Activated naive CD4-positive, alpha-beta T cell treated with Interleukin-2 at 50 U/mL for 16 hours (primary cell): ENCODE measurements around the gene TJP3.
A peak's percentile ranks its signal among the peaks of the same experiment; 100 is the strongest.
"Not testable (repeated sequence)": the region's sequence is repeated elsewhere in the genome, so short reads cannot be mapped to it uniquely, and the experiment has no call there.

ENCODE experiments used
- DNase-seq: peaks from one replicate; pipeline ENCODE4 v3.0.0-alpha.2; 2020

Gene TJP3

DNA sequence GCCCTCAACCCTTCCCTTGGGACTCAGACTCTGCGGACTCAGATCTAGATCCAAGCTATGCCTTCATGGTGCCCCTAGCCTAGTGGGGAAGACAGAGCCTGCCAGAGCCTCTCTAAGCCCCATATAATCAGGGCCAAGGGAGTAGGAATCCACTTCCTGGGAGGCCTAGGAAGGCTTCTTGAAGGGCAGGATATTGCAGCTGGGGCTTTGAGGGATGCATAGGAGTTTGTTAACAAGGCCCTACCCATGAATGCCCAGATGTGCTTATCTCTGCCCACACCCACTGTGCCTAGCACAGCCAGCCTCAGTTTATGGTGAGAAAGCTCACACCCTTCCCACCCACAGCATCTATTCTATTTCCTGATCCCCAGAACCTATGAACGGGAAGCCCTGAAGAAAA, 42.0 kb downstream of the TJP3 start:
- no peak for DNase-seq

DNA sequence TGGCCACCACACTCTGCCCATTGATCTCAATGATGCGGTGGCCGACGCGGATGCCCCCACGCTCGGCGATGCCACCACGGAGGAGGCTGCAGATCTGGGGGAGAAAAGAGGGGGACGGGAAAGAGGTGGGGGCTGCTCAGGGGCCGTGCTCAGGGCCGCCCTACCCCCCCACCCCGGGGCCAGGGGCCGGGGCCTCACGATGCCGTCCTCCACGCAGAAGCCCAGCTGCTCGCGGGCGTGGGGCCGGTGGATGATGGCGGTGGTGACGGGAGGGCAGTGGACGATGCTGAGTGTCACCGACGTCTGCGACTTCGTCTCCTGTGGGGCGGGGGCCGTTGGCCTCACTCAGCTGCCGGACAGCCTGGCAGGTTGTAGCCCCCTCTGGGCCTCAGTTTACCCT, 43.1 kb downstream of the TJP3 start:
- no peak for DNase-seq

DNA sequence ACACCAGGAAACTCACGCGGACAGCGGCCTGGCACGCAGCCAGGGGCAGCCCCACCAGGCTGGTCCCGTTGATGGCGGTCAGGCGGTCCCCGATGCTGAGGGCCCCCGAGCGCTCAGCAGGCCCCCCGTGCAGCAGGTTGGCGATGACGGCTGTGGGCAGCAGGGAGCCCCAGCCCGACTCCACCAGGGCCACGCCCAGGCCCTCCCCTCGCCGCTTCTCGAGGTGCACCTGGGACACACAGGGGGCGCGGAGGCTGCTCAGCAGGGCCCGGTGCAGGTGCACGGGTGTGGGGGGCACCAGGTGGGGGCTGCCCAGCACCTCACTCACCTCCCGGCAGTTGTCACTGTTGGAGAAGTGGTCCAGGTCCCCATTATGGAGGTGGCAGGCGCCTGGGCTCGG, 44.3 kb downstream of the TJP3 start:
- DNase-seq = no peak

DNA sequence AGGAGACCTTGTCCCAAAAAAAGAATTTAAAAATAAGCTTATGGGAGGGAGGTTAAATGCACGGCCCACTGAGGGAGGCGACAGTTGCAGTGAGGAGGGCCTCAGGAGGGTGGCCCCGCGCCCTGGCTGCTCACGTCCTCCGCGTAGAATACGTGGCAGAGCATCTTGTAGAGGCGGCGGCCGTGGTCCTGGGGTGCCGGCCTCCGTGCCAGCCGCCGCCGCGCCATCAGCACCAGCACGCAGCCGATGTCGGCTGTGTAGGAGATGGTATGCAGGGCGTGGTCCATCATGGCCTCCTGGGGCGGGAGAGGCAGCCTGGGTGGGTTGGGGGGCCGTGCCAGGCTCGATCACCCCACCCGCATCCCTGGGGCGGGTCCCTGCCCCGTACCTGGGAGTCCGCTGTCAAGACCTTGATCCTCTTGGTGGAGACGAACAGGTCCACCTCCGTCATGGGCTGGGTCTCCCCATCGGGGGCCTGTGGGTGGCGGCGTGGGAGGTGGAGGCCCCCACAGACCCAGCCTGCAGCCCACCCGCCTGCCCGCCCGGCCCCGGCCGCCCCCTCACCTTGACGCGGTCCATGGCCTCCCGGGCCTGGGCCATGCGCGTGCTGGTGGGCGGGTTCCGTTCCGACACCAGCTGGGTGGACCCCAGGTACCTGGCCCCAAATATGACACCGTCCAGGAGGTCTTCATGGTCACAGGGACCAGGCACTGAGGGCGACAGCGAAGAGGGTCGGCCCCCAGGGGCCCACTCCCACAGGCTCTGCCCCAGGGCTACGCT, 45.6 kb downstream of the TJP3 start:
- no peak for DNase-seq

DNA sequence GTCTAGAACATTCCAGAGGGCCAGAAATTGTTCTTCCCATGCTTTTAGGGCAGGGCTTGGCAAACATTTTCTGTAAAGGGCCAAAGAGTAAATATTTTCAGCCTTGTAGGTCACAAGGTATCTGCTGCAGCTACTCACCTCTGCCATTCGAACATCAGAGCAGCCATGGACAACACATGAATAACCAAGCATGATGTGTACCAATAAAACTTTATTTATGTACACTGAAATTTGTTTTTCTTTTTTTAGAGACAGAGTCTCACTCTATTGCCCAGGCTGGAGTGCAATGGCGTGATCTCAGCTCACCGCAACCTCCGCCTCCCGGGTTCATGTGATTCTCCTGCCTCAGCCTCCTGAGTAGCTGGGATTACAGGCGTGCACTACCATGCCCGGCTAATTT, 49.5 kb downstream of the TJP3 start:
- not testable (repeated sequence) for DNase-seq

DNA sequence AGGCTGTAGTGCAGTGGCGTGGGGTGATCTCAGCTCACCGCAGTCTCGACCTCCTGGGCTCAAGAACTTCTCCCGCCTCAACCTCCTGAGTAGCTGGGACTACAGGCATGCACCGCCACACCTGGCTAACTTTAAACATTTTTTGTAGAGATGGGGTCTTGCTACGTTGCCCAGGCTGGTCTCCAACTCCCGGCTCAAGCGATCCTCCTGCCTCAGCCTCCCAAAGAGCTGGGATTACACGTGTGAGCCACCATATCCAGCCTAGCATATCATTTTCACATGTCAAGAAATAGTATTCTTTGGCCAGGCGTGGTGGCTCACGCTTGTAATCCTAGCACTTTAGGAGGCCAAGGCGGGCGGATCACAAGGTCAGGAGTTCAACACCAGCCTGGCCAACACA, 50.1 kb downstream of the TJP3 start:
- DNase-seq = not testable (repeated sequence)

DNA sequence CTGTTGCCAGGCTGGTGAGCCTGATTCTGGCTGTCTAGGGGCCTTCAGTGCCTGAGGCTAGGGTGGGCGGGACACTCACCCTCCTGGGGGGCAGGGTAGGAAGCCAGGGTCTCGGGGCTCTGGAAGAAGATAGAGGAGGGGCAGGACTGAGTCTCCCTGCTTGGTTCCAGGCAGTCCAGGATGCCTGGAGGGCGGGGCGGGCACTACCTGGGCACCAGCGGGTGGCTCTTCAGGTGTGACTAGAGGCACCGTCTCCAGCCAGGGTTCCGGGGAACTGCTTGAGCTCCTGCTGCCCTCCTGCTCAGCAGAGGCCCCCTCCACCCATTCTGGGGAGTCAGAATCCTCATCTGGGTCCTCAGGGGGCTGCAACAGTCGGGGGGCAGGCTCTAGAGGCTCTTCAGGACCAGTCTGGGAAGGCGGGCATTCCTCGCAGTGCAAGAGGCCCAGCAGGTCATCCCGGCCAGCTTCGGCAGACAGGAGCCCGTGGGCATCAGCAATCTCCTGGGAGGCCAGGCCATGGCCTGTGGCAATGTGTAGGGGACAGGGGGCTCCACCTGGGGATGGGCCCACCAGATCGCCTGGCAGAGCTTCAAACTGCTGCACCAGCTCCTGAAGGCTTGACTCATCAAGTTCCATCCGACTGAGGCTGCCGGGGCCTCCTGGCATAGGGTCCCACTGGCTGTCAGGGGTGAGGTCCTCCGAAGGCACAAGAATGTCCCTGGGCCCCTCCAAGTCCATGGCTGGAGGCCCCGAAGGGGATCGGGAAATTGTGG, 51.5 kb downstream of the TJP3 start:
- no peak for DNase-seq

DNA sequence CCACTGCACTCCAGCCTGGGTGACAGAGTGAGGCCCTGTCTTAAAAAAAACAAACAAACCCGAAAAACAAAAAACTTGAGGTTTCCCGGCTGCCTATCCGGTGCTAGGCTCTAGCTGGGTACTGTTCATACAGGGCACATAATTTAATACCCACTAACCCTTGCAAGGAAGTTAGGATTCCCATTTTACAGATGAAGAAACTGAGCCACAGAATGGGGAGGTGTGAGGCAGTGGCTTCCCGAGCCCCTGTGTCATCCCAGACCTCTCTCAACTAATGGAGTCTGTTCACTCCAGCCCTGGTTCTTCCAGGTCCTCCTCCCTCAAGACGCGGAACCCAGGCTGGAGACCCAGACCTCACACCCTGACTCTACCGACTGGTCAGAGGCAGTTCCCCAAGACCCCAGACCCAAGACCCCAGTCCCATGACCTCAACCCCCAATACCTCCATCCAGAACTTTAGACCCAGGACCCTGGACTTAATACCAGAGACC, 52.7 kb downstream of the TJP3 start:
- peak; percentile 10 for DNase-seq

DNA sequence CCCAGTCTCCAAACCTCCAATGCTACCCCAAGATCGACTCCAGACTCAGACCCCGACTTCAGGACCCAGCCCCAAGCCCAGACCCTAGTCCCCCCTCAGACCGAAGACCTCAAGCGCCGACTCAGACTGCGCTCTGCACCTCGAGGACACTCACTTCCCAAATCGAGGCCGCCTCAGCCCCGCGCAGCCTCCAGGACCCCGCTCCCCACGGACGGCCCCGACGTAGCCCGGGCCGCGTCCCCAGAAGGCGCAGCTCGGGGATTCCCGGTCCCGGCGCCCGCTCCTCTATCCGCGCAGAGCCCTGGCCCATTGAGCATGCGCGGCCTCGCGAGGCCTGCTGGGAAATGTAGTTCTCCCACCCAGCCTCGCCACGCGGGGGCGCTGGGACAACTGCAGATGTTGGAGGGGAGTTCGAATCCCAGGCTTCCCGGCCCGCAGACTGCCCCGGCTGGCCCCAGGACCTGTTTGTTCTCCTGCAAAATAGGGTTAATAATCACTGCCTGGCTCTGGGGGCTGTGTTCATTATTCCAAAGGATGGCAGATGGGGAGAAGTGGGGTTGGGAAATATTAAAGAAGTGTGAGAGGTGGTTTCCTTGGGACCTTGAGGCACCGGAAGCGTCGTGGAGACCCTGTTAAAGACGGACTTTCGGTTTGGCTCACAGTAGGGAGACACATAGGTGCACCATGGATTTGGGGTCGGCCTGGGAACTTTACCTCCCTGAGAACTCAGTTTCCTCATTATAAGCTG, 53.4 kb downstream of the TJP3 start, which contains the start of gene APBA3:
Gene APBA3 (minus strand): TSS at position 311 of the 748 bp plus-strand sequence. CDS start 1,428 bp downstream, outside the sequence.
- DNase-seq = peak; percentile 96

DNA sequence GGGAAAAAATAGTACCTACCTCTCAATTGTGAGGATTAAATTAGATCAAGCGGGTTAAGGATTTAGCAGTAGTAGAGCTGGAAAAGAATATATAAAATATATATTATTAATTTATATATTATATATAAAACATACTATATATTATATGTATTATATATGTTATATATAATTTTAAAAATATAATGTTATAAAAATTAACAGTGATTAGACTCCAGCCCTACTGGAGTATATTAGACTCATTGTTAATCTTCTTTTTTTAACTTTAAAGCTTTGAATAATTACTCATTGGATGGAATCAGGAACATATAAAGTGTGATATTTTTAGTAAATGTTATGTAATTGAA, 53.9 kb downstream of the TJP3 start:
- DNase-seq = no peak

DNA sequence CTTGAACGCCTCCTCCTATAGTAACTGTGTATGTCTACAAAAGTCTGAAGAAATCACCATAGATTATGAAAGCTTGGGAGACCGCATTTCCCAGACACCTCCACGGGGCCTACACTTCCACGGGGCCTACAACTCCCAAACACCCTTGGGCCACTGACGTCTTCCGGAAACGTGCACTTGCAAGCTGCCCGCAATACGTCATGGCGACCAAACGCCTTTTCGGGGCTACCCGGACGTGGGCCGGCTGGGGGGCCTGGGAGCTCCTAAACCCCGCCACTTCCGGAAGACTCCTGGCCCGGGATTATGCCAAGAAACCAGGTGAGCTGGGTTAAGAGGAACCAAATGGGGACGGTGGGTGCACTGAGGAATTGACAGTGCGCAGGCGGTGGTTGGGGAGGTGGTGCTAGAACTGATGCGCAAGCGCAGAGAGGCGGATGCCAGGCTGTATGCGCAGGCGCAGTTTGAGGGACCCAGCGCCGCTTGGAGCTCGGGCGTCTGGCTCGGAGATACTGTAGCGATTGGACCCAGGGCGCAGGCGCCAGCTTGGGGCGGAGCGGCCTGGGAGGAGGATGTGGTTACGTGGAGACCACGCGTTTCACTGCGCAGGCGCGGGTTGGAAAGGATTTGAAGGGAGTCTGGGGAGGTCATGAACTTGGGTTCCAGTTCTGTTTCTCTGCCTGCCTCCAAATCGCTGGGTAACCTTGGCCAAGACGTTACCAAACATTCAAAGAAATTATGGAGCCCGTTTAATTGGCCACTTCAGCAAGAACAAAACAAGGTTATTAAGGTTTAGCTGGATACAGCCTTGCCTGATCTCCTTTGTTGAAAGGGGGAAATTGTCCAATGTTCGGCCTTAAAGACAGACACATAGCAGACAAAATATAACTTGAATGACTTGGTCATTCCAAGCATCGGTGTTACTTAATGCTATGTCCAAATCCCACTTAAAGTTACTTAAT, 54.6 kb downstream of the TJP3 start, which contains the start of gene MRPL54:
Gene MRPL54 (plus strand): TSS at position 182 of the 959 bp plus-strand sequence. CDS start 19 bp downstream, at position 201.
- peak; percentile 99 for DNase-seq

DNA sequence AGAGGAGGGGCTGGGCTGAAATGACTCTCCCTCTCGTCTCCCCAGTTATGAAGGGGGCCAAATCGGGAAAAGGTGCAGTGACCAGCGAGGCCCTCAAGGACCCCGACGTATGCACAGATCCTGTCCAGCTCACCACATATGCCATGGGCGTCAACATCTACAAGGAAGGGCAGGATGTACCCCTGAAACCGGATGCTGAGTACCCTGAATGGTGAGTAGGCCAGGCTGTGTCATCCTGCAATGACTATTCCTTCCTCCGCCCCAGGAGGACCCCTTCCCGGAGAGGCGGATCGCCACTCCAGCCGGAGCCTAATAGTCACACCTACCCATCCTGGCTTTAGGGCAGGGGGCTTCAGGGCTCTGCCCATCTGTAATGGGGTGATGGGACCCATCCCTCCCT, 56.9 kb downstream of the TJP3 start:
- DNase-seq = no peak

DNA sequence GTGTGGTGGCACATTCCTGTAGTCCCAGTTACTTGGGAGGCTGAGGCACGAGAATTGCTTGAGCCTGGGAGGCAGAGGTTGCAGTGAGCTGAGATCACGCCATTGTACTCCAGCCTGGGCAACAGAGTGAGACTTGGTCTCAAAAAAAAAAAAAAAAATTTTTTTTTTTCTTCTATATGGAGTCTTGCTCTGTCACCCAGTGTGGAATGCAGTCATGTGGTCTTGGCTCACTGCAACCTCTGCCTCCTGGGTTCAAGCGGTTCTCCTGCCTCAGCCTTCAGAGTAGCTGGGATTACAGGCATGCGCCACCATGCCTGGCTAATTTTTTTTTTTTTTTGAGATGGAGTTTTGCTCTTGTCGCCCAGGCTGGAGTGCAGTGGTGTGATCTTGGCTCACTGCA, 57.6 kb downstream of the TJP3 start:
- not testable (repeated sequence) for DNase-seq

DNA sequence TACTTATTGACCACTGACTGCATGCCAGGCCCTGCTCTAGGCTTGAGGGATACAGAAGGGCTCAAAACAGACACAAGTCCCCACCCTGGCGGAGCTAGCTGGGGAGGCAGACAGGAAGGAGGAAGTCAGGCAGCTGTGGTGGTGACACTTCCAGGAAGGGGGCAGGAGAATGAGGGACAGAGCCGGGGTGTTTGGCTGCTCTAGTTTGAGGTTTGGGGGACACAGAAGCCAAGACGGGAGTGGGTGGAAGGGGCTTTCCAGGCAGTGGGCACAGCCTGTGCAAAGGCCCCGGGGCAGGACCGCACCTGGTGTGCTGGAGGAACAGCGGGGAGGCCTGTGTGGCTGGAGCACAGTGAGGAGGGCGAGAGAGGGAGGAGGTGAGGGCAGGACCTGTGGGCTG, 58.3 kb downstream of the TJP3 start:
- peak; percentile 5 for DNase-seq

DNA sequence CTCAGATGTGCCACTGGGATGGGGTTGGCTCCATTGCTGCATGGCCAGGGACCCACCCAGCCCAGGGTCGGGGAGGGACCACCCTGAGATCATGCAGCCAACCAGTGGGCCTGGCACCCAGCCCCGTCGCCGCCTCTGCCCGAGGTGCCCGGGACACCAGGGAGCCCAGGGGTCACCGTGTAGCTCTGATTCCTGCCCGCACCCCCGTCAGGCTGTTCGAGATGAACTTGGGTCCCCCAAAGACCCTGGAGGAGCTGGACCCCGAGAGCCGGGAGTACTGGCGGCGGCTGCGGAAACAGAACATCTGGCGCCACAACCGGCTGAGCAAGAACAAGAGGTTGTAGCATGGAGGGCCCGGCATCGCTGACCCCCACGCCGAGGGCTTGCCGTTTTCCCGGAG, 58.9 kb downstream of the TJP3 start:
- no peak for DNase-seq

DNA sequence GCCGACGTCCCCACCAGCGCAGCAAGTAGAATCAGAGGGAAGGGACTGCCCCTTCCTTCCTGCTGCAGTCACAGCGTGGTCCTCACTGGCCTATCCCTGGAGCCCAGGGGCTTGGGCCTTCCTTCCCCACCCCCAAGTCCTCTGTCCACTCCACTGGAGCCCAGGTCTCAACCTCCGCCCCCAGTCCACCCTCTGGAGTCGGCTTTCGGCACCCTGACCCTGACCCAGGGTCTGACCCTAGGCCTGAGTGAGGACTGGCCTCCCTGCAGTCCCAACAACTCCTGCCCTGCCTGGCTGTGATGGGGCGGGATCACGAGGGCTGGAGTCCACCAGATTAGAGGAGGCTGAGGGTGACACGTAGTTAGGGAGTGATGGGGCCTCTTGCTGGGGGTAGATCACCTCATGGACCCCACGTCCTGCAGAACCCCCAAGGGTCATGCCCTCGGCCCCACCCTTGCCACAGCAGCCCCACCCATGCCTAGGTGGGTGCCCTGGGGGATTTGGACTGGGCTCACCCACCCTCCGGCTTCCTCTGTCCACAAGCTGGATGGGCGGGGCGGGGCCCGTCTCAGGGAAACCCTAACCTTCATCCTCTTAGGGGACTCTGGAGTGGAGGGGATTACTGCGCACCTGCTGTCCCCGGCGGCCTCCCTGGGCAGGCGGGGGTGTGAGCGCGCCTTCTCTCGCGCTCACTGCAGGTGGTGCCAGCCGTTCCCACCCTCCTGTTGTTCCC, 60.0 kb downstream of the TJP3 start:
- DNase-seq = no peak

DNA sequence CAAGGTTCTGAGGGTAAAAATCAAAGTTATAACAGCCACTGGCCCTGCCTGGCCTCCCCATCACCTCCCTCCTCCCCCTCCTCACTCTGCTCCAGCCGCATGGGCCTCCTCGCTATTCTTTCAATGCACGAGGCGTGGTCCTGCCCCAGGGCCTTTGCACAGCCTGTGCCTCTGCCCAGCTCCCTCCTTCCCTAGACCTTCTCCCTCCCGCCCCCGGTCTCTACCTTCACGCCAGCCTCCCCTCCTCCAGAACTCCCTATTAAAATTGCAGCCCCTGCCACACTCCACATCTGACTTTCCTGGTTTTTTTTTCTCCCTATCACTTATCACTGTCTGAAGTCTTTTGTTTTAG, 60.5 kb downstream of the TJP3 start:
- DNase-seq = no peak

DNA sequence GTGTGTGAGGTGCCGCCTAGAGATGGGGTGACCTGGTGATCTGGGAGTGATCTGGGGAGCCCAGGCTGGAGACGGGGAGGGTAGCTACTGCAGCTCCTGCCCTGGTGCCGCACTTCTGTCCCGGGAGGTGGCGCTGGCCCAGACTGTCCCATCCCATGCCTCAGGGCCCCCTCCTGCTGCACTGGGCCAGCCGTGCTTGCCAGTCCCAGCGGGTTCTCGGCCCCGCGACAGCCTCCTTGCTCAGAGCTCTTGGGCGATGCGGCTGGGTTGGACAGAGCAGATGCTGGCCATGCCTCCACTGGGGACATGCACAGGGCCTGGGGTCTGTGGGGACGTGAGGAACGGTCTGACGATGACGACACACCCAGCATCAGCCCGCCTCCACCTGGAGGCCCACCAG, 61.3 kb downstream of the TJP3 start:
- DNase-seq = no peak

DNA sequence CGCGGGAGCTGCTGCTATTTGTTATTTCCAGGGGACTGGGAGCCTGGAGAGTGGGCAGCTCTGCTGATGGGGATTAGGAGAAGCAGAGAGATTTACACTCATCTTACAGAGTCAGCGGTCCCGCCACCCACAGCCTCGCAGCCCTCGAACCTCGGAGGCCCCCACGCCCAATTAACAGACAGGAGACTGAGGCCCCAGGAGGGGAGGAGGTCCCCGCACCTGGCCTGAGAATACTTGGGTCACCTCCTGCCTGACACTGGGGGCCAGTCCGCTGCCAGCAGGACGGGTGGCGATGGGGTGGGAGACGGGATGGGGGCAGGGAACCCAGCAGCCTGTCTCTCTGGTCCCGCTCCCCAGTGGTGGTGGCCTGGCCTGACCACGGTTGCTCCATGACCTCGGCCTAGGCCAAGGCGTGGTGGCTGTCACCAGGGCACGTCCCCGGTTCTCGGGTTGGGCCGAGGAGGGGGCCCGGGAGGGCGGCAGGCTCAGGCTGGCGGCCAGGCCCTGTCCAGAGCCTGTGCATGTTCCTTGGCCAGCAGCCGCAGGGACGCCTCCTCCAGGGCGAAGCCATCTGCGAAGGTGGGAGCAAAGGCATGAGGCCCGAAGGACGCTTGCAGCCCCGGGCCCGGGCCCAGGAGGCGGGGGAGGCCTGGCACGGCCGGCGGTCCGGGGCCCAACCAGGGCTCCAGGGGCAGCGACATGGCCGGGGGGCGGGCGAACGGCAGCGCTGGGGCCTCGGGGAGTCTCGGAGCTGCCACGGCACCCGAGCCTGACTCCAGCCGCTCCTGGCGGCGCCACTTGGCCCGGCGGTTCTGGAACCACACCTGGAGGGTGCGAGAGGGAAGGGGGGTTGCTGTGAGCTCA, 62.2 kb downstream of the TJP3 start:
- no peak for DNase-seq
